ENCODE results near the gene ZG16B. TPM values are rescaled to one million over a fixed set of nuclear protein-coding genes. Genes with fewer than 3 reads are reported as not detected.

ZG16B gene
- total RNA-seq, 1 experiment from 2014 or later = 2.3 TPM

DNA sequence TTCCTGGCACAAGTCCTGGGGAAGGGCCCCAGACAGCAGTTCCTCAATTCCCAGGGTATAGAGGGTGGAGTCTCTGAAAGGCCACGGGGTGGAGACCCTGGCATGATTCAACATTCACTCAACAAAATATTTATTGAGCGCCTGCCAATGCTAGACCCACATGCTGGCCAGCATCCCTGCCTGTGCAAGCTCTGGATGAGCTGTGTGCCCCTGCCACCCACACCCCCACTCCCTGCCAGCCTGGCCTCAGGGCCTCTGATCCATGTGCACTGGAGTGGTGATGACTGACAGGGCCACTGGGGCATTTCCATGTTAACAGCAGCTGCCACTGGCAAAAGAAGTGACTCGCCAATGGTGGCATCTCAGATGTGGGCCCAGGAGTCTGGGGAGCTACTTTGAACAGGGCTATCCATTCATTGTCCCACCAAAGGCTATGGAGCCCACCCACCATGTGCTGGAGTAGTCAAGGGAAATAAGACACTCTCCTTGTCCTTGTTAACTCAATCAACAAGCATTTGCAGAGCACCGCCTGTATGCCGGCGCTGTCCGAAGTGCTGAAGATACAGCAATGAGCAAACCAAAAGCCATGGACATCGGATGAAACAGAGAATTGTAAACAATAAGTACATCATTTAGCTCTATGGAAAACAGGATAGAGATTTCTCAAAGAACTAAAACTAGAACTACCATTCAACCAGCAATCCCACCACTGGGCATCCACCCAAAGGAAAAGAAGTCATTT is 30.9 kb downstream of the ZG16B start:
- Histone ChIP-seq H2AFZ (ENCODE audit: low read depth, low read length, poor library complexity, severe bottlenecking) (no peak overlapping the region), H3K27ac (ENCODE audit: low read depth, low read length) (no peak overlapping the region)
- intact Hi-C loops (cut with micrococcal nuclease) = no loop called here

More for the DNA sequence above, 30.9 kb downstream of the ZG16B start:
- Histone ChIP-seq H4K20me1 (ENCODE audit: insufficient read depth) (no peaks in the 10 kb centered on the region), H3K36me3 (ENCODE audit: control insufficient read depth in 1 of 2, insufficient read depth in 2 of 2, low read length in 2 of 2) (no peaks in the 10 kb centered on the region), H3K27me3 (ENCODE audit: insufficient read depth, low read length) (no peaks in the 10 kb centered on the region), H3K4me2 (ENCODE audit: low read length) (no peak overlapping the region), H3K9me2 (ENCODE audit: insufficient read depth) (no peaks in the 10 kb centered on the region), H3K9me3 (ENCODE audit: control insufficient read depth in 1 of 2, insufficient read depth in 1 of 2, low read depth in 1 of 2, low read length in 2 of 2) (no peaks in the 10 kb centered on the region), H3K9ac (ENCODE audit: low read length) (no peak overlapping the region), H3K4me3 (replicated peaks in 1 of 2; ENCODE audit: low read depth in 1 of 2, low read length in 2 of 2) (no peak overlapping the region), H3K4me1 (ENCODE audit: control insufficient read depth in 1 of 2, insufficient read depth in 2 of 2, low read length in 2 of 2) (peaks cover 18 to 51% of the 10 kb centered on the region in 2 experiments), H3K79me2 (ENCODE audit: insufficient read depth, low read length) (no peaks in the 10 kb centered on the region; the same call in 1 of the 2 replicates)
- DNase-seq (ENCODE audit: low read depth, low spot score) = no peak
- RAD21 ChIA-PET (ENCODE audit: low non-redundant PET in 1 of 2, low total read pairs in 2 of 2, uncharacterized antibody in 2 of 2, unreplicated experiment in 2 of 2) = no interaction called here
- POLR2A ChIA-PET = no interaction called here
- CTCF ChIA-PET = no interaction called here
- TF ChIP-seq SIN3A (IDR thresholded peaks at IDR 0.05; ENCODE audit: low read depth) (no peak), CBX3 (IDR thresholded peaks at IDR 0.05; ENCODE audit: low read depth) (no peak), TCF7L2 (IDR thresholded peaks at IDR 0.05; ENCODE audit: borderline replicate concordance, extremely low read depth, insufficient read depth, insufficient read length) (no peak), EZH2 (IDR thresholded peaks at IDR 0.05) (no peak), ZNF274 (IDR thresholded peaks at IDR 0.05; ENCODE audit: low read depth, low read length) (no peak), SP1 (IDR thresholded peaks at IDR 0.05; ENCODE audit: low read depth) (no peak), YY1 (IDR thresholded peaks at IDR 0.05; ENCODE audit: extremely low read depth, insufficient replicate concordance, low read depth, low read length) (no peak), ELF1 (IDR thresholded peaks at IDR 0.05; ENCODE audit: borderline replicate concordance, low read depth) (no peak), ZFX (IDR thresholded peaks at IDR 0.05) (no peak), FOSL1 (IDR thresholded peaks at IDR 0.05; ENCODE audit: low read depth) (no peak), EGR1 (IDR thresholded peaks at IDR 0.05; ENCODE audit: low read depth) (no peak), JUND (IDR thresholded peaks at IDR 0.05) (no peak), CEBPB (IDR thresholded peaks at IDR 0.05; ENCODE audit: low read depth) (no peak)
- TF ChIP-seq, protein P1, sequence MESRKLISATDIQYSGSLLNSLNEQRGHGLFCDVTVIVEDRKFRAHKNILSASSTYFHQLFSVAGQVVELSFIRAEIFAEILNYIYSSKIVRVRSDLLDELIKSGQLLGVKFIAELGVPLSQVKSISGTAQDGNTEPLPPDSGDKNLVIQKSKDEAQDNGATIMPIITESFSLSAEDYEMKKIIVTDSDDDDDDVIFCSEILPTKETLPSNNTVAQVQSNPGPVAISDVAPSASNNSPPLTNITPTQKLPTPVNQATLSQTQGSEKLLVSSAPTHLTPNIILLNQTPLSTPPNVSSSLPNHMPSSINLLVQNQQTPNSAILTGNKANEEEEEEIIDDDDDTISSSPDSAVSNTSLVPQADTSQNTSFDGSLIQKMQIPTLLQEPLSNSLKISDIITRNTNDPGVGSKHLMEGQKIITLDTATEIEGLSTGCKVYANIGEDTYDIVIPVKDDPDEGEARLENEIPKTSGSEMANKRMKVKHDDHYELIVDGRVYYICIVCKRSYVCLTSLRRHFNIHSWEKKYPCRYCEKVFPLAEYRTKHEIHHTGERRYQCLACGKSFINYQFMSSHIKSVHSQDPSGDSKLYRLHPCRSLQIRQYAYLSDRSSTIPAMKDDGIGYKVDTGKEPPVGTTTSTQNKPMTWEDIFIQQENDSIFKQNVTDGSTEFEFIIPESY (IDR thresholded peaks at IDR 0.05; ENCODE audit: extremely low read depth, insufficient replicate concordance, low read length) = no peak
- no TSS peak for BruUV-seq (replicated peaks)
- ATAC-seq = no peak
